Measurements from ENCODE around the gene FASTK.

FASTK gene

GRCh38 chr7:151120896-151121295 lies 40.3 kb upstream of the FASTK start:
- no peaks in the 10 kb centered on the region for H3F3A ChIP-seq (ENCODE audit: insufficient read depth)
- H3K4me3 ChIP-seq (ENCODE audit: insufficient read depth, low read length, poor library complexity, severe bottlenecking): no peak overlapping the region
- no peak overlapping the region for H3K4me2 ChIP-seq (ENCODE audit: low read depth, low read length, poor library complexity, severe bottlenecking)
- no peak overlapping the region for H2AFZ ChIP-seq (ENCODE audit: low read depth, low read length, severe bottlenecking)
- H3K9ac ChIP-seq (ENCODE audit: low read length): no peak overlapping the region
- no peaks in the 10 kb centered on the region for H3K9me2 ChIP-seq (replicated peaks; ENCODE audit: insufficient read depth, low read length)
- no peaks in the 10 kb centered on the region for H4K20me1 ChIP-seq (ENCODE audit: low read depth, low read length)
- no peak for TF ChIP-seq CTCF (IDR thresholded peaks at IDR 0.05; ENCODE audit: insufficient read depth, low read length, poor library complexity, severe bottlenecking)
- no peak for TF ChIP-seq EZH2phosphoT487 (conservative IDR thresholded peaks at IDR 0.05; ENCODE audit: low read length)
- H3K36me3 ChIP-seq (ENCODE audit: low read length): no peaks in the 10 kb centered on the region
- no peaks in the 10 kb centered on the region for H3K27me3 ChIP-seq (ENCODE audit: low read length)
- no peaks in the 10 kb centered on the region for H3K79me2 ChIP-seq (ENCODE audit: insufficient read depth, low read length)
- no peak overlapping the region for H3K27ac ChIP-seq (ENCODE audit: low read depth, low read length)
- no peaks in the 10 kb centered on the region for H3K9me3 ChIP-seq (ENCODE audit: insufficient read depth, low read length)

GRCh38 chr7:151119902-151120301 lies 39.3 kb upstream of the FASTK start:
- H3K79me2 ChIP-seq (ENCODE audit: insufficient read depth, low read length): no peaks in the 10 kb centered on the region
- no peaks in the 10 kb centered on the region for H3K9me3 ChIP-seq (ENCODE audit: insufficient read depth, low read length)
- no peaks in the 10 kb centered on the region for H3F3A ChIP-seq (ENCODE audit: insufficient read depth)
- no peak overlapping the region for H3K4me2 ChIP-seq (ENCODE audit: low read depth, low read length, poor library complexity, severe bottlenecking)
- TF ChIP-seq EZH2phosphoT487 (conservative IDR thresholded peaks at IDR 0.05; ENCODE audit: low read length) (no peak), CTCF (IDR thresholded peaks at IDR 0.05; ENCODE audit: insufficient read depth, low read length, poor library complexity, severe bottlenecking) (no peak)
- H4K20me1 ChIP-seq (ENCODE audit: low read depth, low read length): no peaks in the 10 kb centered on the region
- no peak overlapping the region for H3K4me3 ChIP-seq (ENCODE audit: insufficient read depth, low read length, poor library complexity, severe bottlenecking)
- no peaks in the 10 kb centered on the region for H3K36me3 ChIP-seq (ENCODE audit: low read length)
- no peak overlapping the region for H3K9ac ChIP-seq (ENCODE audit: low read length)
- H3K27ac ChIP-seq (ENCODE audit: low read depth, low read length): no peak overlapping the region
- H2AFZ ChIP-seq (ENCODE audit: low read depth, low read length, severe bottlenecking): no peak overlapping the region
- H3K9me2 ChIP-seq (replicated peaks; ENCODE audit: insufficient read depth, low read length): no peaks in the 10 kb centered on the region
- H3K27me3 ChIP-seq (ENCODE audit: low read length): no peaks in the 10 kb centered on the region

- H3K4me3 ChIP-seq (ENCODE audit: insufficient read depth, low read length, poor library complexity, severe bottlenecking): no peak overlapping the region
- no peaks in the 10 kb centered on the region for H3K9me2 ChIP-seq (replicated peaks; ENCODE audit: insufficient read depth, low read length)
- TF ChIP-seq EZH2phosphoT487 (conservative IDR thresholded peaks at IDR 0.05; ENCODE audit: low read length) (no peak), CTCF (IDR thresholded peaks at IDR 0.05; ENCODE audit: insufficient read depth, low read length, poor library complexity, severe bottlenecking) (no peak)
- H3K4me2 ChIP-seq (ENCODE audit: low read depth, low read length, poor library complexity, severe bottlenecking): no peak overlapping the region
- H3K9ac ChIP-seq (ENCODE audit: low read length): no peak overlapping the region
- no peak overlapping the region for H3K27ac ChIP-seq (ENCODE audit: low read depth, low read length)
- H3K36me3 ChIP-seq (ENCODE audit: low read length): no peaks in the 10 kb centered on the region
- no peaks in the 10 kb centered on the region for H3K79me2 ChIP-seq (ENCODE audit: insufficient read depth, low read length)
- no peaks in the 10 kb centered on the region for H4K20me1 ChIP-seq (ENCODE audit: low read depth, low read length)
- H3F3A ChIP-seq (ENCODE audit: insufficient read depth): no peaks in the 10 kb centered on the region
- no peaks in the 10 kb centered on the region for H3K27me3 ChIP-seq (ENCODE audit: low read length)
- H3K9me3 ChIP-seq (ENCODE audit: insufficient read depth, low read length): no peaks in the 10 kb centered on the region
- H2AFZ ChIP-seq (ENCODE audit: low read depth, low read length, severe bottlenecking): no peak overlapping the region
Observed at GRCh38 chr7:151119055-151119415, 38.4 kb upstream of the FASTK start.

Data from SU-DHL-6 (cell line).